Keratinocyte (primary cell): Measurements from ENCODE around the gene TRABD2B.

Source experiments
- EZH2 ChIP-seq: IDR thresholded peaks from one replicate; pipeline ENCODE4 v1.6.1; 2012; ENCODE audit warnings: inconsistent platforms, mild to moderate bottlenecking, low read length, moderate library complexity
- TF ChIP-seq, protein P1 (sequence below), 3 experiments: IDR thresholded peaks in 1 of 3; conservative IDR thresholded peaks in 1 of 3; optimal IDR thresholded peaks in 1 of 3; 2 replicates in 2 of 3; 3 replicates in 1 of 3; pipeline versions ENCODE3 to v1.5.1; 2011; ENCODE audit warnings: low read length in 3 of 3, mild to moderate bottlenecking in 3 of 3, moderate library complexity in 2 of 3, control low read depth in 1 of 3, inconsistent platforms in 1 of 3; ENCODE audit not compliant: insufficient read depth in 2 of 3; ENCODE audit errors: extremely low read depth in 1 of 3

DNA sequence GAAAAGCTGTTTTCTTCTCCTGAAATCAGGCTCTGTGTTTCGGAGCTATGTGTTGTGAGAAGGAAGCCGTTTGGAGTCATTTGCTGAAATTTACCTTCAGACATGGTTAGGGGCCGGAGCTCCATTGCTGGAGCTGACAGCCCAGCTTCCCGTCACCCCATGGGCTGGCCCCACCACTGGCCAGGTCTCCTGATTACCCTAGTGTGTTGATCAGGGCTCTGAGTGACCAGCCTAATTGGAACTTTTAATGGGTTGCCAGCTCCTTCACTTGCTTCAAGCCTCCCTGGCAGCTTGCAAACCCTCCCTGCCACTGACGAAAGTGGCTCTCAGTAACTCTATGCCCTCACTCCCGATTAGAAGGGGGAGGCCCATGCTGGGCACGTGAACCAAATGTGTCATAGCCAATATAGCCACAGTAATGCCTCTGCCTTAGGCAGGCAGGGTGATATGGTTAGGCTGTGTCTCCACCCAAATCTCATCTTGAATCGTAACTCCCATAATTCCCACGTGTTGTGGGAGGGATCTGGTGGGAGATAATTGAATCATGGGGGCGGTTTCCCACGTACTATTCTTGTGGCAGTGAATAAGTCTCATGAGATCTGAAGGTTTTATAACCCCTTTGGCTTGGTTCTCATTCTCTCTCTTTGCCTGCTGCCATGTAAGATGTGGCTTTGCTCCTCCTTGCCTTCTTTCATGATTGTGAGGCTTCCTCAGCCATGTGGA is 224.1 kb downstream of the TRABD2B start:
- TF ChIP-seq, protein P1, sequence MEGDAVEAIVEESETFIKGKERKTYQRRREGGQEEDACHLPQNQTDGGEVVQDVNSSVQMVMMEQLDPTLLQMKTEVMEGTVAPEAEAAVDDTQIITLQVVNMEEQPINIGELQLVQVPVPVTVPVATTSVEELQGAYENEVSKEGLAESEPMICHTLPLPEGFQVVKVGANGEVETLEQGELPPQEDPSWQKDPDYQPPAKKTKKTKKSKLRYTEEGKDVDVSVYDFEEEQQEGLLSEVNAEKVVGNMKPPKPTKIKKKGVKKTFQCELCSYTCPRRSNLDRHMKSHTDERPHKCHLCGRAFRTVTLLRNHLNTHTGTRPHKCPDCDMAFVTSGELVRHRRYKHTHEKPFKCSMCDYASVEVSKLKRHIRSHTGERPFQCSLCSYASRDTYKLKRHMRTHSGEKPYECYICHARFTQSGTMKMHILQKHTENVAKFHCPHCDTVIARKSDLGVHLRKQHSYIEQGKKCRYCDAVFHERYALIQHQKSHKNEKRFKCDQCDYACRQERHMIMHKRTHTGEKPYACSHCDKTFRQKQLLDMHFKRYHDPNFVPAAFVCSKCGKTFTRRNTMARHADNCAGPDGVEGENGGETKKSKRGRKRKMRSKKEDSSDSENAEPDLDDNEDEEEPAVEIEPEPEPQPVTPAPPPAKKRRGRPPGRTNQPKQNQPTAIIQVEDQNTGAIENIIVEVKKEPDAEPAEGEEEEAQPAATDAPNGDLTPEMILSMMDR (optimal IDR thresholded peaks at IDR 0.05 in 1 of 3, IDR thresholded peaks at IDR 0.05 in 1 of 3, conservative IDR thresholded peaks at IDR 0.05 in 1 of 3; ENCODE audit: extremely low read depth in 1 of 3, insufficient read depth in 2 of 3, low read length in 3 of 3): no peak
- no peak for TF ChIP-seq EZH2
